ENCODE measurements around the gene SFRP4. TPM values are rescaled to one million over a fixed set of nuclear protein-coding genes. Genes with fewer than 3 reads are reported as not detected.

SFRP4 gene
- total and polyA plus RNA-seq, 2 of the 8 experiments (the other 6 are each of a cell fraction or from before 2014, with no cell fraction given): 0.03 TPM; not detected in 1

- 89% methylated on average over 2 of the region's 2 CpGs; no CpG with 5 or more reads in 1 of the 2 experiments for WGBS, 2 experiments (ENCODE audit: extremely low coverage in 1 of 2, insufficient coverage in 1 of 2, insufficient read length in 1 of 2, insufficient replicate concordance in 2 of 2, low coverage in 1 of 2, low lambda C conversion rate in 2 of 2, missing lambda C conversion rate in 1 of 2)
- DNase-seq (ENCODE audit: low read depth in 1 of 2, low spot score in 2 of 2) (no peak), FAIRE-seq (no peak)
- no peak overlapping the region for H2BK5ac ChIP-seq (ENCODE audit: low read depth, low read length)
- H4K8ac ChIP-seq (ENCODE audit: extremely low read depth, insufficient read depth, low read length): no peak overlapping the region
- no peaks in the 10 kb centered on the region for H3K27me3 ChIP-seq (replicated peaks in 1 of 4; ENCODE audit: control insufficient read depth in 3 of 4, extremely low read depth in 1 of 4, insufficient read depth in 3 of 4, low read length in 3 of 4)
- no peak overlapping the region for H2AFZ ChIP-seq (ENCODE audit: low read length)
- H3K9ac ChIP-seq (replicated peaks in 1 of 4; ENCODE audit: extremely low read depth in 1 of 4, low read depth in 3 of 4, low read length in 3 of 4): no peak overlapping the region
- no peaks in the 10 kb centered on the region for H4K20me1 ChIP-seq (replicated peaks in 1 of 2; ENCODE audit: control insufficient read depth in 1 of 2, insufficient read depth in 2 of 2, low read length in 2 of 2)
- TF ChIP-seq CBX5 (IDR thresholded peaks at IDR 0.05; ENCODE audit: low read depth, low read length): no peak
- no peak for TF ChIP-seq RAD21 (IDR thresholded peaks at IDR 0.05 in 1 of 2, conservative IDR thresholded peaks at IDR 0.05 in 1 of 2; ENCODE audit: low read depth in 2 of 2, low read length in 2 of 2)
- H2BK15ac ChIP-seq (ENCODE audit: low read length): no peak overlapping the region
- no peak overlapping the region for H4K5ac ChIP-seq (ENCODE audit: insufficient read length, low read depth, low read length)
- ChIA-PET CTCF (ENCODE audit: partially characterized antibody) (interaction anchor here (1.6 to 1.8 kb wide), 2 partner anchors 35 to 383 kb away, joined by 4 to 8 read pairs; partner anchors contain the start of gene SFRP4), POLR2A (ENCODE audit: partially characterized antibody) (no interaction called here)
- H3K23ac ChIP-seq (ENCODE audit: insufficient read length): no peak overlapping the region
- no peak overlapping the region for H3K4me2 ChIP-seq (ENCODE audit: insufficient read depth in 1 of 2, low read depth in 2 of 2, low read length in 2 of 2)
- H4K91ac ChIP-seq (replicated peaks; ENCODE audit: insufficient read length, low read length): no peak overlapping the region
- no peak overlapping the region for H3K4me3 ChIP-seq (ENCODE audit: extremely low read depth in 1 of 4, insufficient read depth in 2 of 4, low read depth in 3 of 4, low read length in 4 of 4)
- no peak overlapping the region for H2BK120ac ChIP-seq (replicated peaks; ENCODE audit: low read depth, low read length)
- H3K18ac ChIP-seq (ENCODE audit: extremely low read depth, low read length): no peak overlapping the region
- H3K79me1 ChIP-seq (ENCODE audit: low read depth, low read length): no peaks in the 10 kb centered on the region
- no peaks in the 10 kb centered on the region for H3K23me2 ChIP-seq (ENCODE audit: low read depth, low read length)
- H3K14ac ChIP-seq (ENCODE audit: insufficient read length): no peak overlapping the region
- no peaks in the 10 kb centered on the region for H3K79me2 ChIP-seq (ENCODE audit: control insufficient read depth in 1 of 2, insufficient read depth in 2 of 2, low read length in 2 of 2)
- H3K56ac ChIP-seq (replicated peaks; ENCODE audit: insufficient read length, low read depth, low read length): no peak overlapping the region
- no peak overlapping the region for H2BK12ac ChIP-seq (ENCODE audit: low read depth, low read length)
- no peaks in the 10 kb centered on the region for H3K36me3 ChIP-seq (ENCODE audit: control insufficient read depth in 2 of 4, insufficient read depth in 4 of 4, low read length in 3 of 4)
- no peaks in the 10 kb centered on the region for H3K9me3 ChIP-seq (ENCODE audit: insufficient read depth in 2 of 2, low read depth in 1 of 2, low read length in 1 of 2)
- no peak overlapping the region for H2AK5ac ChIP-seq (ENCODE audit: low read depth, low read length)
- no peak overlapping the region for H2BK20ac ChIP-seq (ENCODE audit: low read length)
- H3K4me1 ChIP-seq (replicated peaks in 1 of 4; ENCODE audit: control insufficient read depth in 3 of 4, insufficient read depth in 4 of 4, low read length in 3 of 4): peaks cover 0 to 2% (median 0%) of the 10 kb centered on the region in 4 experiments; a peak in 1 of 7 replicates
- no peak overlapping the region for H3K4ac ChIP-seq (replicated peaks; ENCODE audit: insufficient read length, low read depth, low read length)
- H3K27ac ChIP-seq (ENCODE audit: low read depth, low read length): no peak overlapping the region
Measured at GRCh38 chr7:37952240-37952639, 35.6 kb upstream of the SFRP4 start.

Data from H1 (cell line).